Brain microvascular endothelial cell (primary cell): ENCODE measurements around the gene BRD1.

Experiments used
- DNase-seq: peaks from one replicate; pipeline ENCODE4 v3.0.0-alpha.2; 2020
- H3K27ac ChIP-seq: fragments of 250-450 bp; sonication (Bioruptor Pico); 2 replicates; pipeline ENCODE4 v1.5.1; 2020; ENCODE audit warnings: mild to moderate bottlenecking, moderate library complexity
- H3K27me3 ChIP-seq: fragments of 250-450 bp; sonication (Bioruptor Pico); replicated peaks from 2 replicates; pipeline ENCODE4 v1.5.1; 2020; ENCODE audit warnings: mild to moderate bottlenecking
- H3K36me3 ChIP-seq: fragments of 250-450 bp; sonication (Bioruptor Pico); replicated peaks from 2 replicates; pipeline ENCODE4 v1.5.1; 2020; ENCODE audit warnings: mild to moderate bottlenecking
- H3K4me3 ChIP-seq: 2 replicates; pipeline ENCODE4 v1.5.1; 2011; ENCODE audit warnings: low read depth, mild to moderate bottlenecking, control low read depth, low read length, moderate library complexity
- CTCF ChIP-seq: IDR thresholded peaks from 2 replicates; pipeline ENCODE4 v1.5.1; 2011; ENCODE audit warnings: low read depth, mild to moderate bottlenecking, moderate library complexity, low read length, control low read depth, inconsistent platforms; ENCODE audit errors: missing control alignments
- in situ Hi-C: cut with HindIII; loops from 2 replicates; pipeline ENCODE4 v1.10.0; 2017; ENCODE audit warnings: low sequenced_read_pairs, low pct_ligation_motif_present

The BRD1 gene

GRCh38 chr22:49847751-49848689 is 20.3 kb upstream of the BRD1 start:
- Histone ChIP-seq H3K27ac (no peak overlapping the region), H3K27me3 (peaks cover 43% of the 10 kb centered on the region), H3K36me3 (no peaks in the 10 kb centered on the region), H3K4me3 (no peak overlapping the region)
- in situ Hi-C loops, result no loop called here
- no peak for TF ChIP-seq CTCF
- DNase-seq, result no peak

GRCh38 chr22:49845666-49846459 is 18.2 kb upstream of the BRD1 start:
- TF ChIP-seq CTCF, result no peak
- H3K27me3 ChIP-seq, result peaks cover 43% of the 10 kb centered on the region
- in situ Hi-C loops, result no loop called here
- H3K4me3 ChIP-seq, result no peak overlapping the region
- DNase-seq, result no peak
- H3K27ac ChIP-seq, result no peak overlapping the region
- H3K36me3 ChIP-seq, result no peaks in the 10 kb centered on the region

GRCh38 chr22:49845241-49845640 is 17.6 kb upstream of the BRD1 start:
- DNase-seq, result no peak
- no peak for TF ChIP-seq CTCF
- no peak overlapping the region for H3K27ac ChIP-seq
- H3K4me3 ChIP-seq, result no peak overlapping the region
- in situ Hi-C loops, result no loop called here
- H3K36me3 ChIP-seq, result no peaks in the 10 kb centered on the region
- H3K27me3 ChIP-seq, result peaks cover 39% of the 10 kb centered on the region

GRCh38 chr22:49838771-49839717 is 11.4 kb upstream of the BRD1 start:
- Histone ChIP-seq H3K27ac (no peak overlapping the region), H3K4me3 (no peak overlapping the region), H3K36me3 (no peaks in the 10 kb centered on the region), H3K27me3 (no peaks in the 10 kb centered on the region)
- in situ Hi-C loops, result no loop called here
- TF ChIP-seq CTCF, result no peak
- no peak for DNase-seq

- no peaks in the 10 kb centered on the region for H3K36me3 ChIP-seq
- in situ Hi-C loops, result no loop called here
- no peak overlapping the region for H3K4me3 ChIP-seq
- no peak for TF ChIP-seq CTCF
- H3K27ac ChIP-seq, result no peak overlapping the region
- DNase-seq, result no peak
- no peaks in the 10 kb centered on the region for H3K27me3 ChIP-seq
These were observed 5.8 kb upstream of the BRD1 start for GRCh38 chr22:49833340-49834007.
